Lower leg skin (tissue), 4 donors: ENCODE measurements around the gene HGFAC. TPM values are rescaled to one million over a fixed set of nuclear protein-coding genes. Genes with fewer than 3 reads are reported as not detected.
A peak's percentile ranks its signal among the peaks of the same experiment; 100 is the strongest.

ENCODE experiments used
- DNase-seq, 2 donors: peaks; one replicate each; pipeline ENCODE4 v3.0.0-alpha.2; 2019; ENCODE audit warnings: low spot score in 2 of 2
- H3K4me3 ChIP-seq: fragments of 200-600 bp; sonication (generic); 2 replicates; pipeline ENCODE4 v1.5.1; 2017; ENCODE audit warnings: mild to moderate bottlenecking, low read depth; ENCODE audit not compliant: poor library complexity, severe bottlenecking
- POLR2A ChIP-seq, 2 donors: fragments of 450-650 bp; IDR thresholded peaks; one replicate each; pipeline ENCODE4 v1.6.1; 2016 to 2017; ENCODE audit warnings: antibody characterized with exemption in 2 of 2, mild to moderate bottlenecking in 1 of 2, moderate library complexity in 1 of 2
- WGBS, 2 donors: methylation state at CpG; one replicate each; pipeline ENCODE4 v1.1.5; 2018; 5-methylcytosine and 5-hydroxymethylcytosine counted together
- intact Hi-C: fragments of 100-400 bp; cut with DNase I; formaldehyde crosslinking; loops from one replicate; pipeline ENCODE4 v1.15.0; 2023; ENCODE audit warnings: low total_unique reads
- total RNA-seq, 4 donors: library from RNA; depleted of rRNA; stranded (reverse); fragments of >200 nt; gene quantifications; one replicate each; pipeline ENCODE4 v1.1.0, GENCODE V29; 2016
- TF ChIP-seq, protein P1 (sequence below), 3 donors: fragments of 450-650 bp; IDR thresholded peaks; one replicate each; pipeline ENCODE4 v1.5.1; 2016; ENCODE audit warnings: antibody characterized with exemption in 3 of 3, mild to moderate bottlenecking in 3 of 3, moderate library complexity in 2 of 3

The HGFAC gene
- total RNA-seq, 4 donors from 2014 or later: 0.38 TPM; not detected in 3

DNA sequence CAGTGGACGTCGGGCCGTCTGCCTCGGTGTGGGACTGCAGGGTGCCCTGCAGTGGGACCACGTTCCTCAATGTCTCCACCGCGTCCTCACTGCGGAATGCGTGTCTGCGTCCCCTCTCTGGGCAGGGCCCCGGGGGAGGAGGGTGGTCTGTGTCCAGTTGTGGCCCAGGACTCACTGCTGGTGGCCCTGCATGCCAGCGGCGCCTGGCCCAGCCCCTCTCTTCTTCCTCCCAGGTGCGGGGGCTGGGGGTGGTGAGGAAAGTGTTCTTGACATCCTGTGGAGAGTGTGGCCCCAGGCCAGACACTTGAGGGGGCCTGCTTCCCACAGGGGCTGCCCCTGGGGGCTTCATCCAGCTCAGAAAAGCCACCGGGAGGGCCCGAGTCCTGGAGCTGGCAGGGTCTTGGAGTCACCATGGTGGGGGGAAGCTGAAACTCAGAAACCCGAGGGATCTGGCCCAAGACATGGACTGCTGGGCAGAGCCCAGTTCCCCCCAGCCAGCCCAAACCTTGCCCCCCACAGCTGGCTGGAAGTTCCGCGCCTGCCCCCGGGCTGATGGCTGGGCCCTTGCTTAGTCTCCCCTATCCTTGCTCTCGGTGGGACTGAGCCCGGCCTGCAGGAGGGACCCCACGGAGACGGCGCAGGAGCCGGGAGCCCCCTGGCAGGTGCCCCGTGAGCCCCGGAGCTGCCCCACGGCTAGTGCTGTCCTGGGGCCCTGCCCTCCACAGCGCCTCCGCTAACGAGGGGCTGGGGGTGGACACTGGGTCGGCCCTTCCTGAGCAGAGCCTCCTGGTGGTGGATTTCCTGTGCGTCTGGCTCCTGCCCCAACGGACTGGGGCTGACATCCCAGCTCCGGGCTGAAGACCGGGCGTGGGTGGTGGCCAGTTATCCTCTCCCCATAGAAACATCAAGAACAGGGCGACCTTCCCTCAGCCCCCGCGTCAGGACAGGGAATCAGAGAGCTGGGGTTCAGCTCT lies 24.2 kb downstream of the HGFAC start:
- intact Hi-C loops: no loop called here
- 79 to 84% methylated on average over 28 to 39 of the region's 41 CpGs for WGBS, 2 donors
- H3K4me3 ChIP-seq: no peak overlapping the region
- TF ChIP-seq POLR2A (IDR thresholded peaks at IDR 0.05): no peak
- TF ChIP-seq, protein P1, sequence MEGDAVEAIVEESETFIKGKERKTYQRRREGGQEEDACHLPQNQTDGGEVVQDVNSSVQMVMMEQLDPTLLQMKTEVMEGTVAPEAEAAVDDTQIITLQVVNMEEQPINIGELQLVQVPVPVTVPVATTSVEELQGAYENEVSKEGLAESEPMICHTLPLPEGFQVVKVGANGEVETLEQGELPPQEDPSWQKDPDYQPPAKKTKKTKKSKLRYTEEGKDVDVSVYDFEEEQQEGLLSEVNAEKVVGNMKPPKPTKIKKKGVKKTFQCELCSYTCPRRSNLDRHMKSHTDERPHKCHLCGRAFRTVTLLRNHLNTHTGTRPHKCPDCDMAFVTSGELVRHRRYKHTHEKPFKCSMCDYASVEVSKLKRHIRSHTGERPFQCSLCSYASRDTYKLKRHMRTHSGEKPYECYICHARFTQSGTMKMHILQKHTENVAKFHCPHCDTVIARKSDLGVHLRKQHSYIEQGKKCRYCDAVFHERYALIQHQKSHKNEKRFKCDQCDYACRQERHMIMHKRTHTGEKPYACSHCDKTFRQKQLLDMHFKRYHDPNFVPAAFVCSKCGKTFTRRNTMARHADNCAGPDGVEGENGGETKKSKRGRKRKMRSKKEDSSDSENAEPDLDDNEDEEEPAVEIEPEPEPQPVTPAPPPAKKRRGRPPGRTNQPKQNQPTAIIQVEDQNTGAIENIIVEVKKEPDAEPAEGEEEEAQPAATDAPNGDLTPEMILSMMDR (IDR thresholded peaks at IDR 0.05): no peak
- DNase-seq: no peak

DNA sequence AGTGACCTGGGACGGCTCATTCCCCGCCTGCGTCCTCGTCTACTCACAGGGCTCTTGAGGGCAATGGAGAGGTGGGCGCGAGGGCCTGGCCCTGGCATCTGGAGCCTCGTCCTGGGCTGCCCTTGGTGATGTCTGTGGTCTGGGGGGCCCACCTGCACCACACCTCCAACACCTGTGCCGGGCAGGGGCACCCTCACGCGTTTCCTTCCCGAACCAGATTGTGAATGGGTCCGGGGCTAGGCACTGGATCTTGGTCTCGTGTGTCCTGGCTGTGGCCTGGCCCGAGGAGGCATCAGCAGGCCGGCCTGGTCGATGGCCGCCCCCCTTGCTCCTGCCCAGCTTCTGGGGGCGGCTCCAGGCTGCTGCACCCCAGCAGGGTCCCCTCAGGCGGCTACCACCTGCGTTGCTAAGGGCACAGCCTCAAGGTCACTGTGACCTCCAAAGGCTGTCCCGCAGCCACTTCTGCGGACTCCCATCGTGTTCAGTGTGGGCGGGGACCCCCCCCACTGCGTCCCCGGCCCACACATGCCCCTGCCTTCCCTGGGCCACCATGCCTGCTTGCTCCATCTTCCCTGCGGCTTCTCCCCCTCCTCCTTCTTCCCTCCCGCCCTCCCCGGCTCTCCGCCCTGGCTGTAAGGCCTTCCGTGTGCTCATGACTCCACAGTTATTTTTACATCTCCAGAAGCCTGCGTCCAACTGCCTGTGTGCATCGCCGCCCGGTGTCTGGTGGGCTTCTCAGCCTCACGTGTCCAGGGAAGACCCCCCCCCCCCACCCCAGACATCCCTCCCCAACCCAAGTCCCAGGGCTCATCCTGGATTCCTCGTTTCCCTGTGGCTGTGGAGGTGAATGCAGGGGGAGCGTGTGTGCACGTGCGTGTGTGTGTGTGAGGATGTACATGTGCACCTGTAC lies 25.2 kb downstream of the HGFAC start:
- intact Hi-C loops: no loop called here
- no peak for DNase-seq
- TF ChIP-seq, protein P1 (IDR thresholded peaks at IDR 0.05): no peak
- no peak for TF ChIP-seq POLR2A (IDR thresholded peaks at IDR 0.05)
- H3K4me3 ChIP-seq: no peak overlapping the region
- WGBS, 2 donors: 67 to 69% methylated on average over 33 to 40 of the region's 40 CpGs

DNA sequence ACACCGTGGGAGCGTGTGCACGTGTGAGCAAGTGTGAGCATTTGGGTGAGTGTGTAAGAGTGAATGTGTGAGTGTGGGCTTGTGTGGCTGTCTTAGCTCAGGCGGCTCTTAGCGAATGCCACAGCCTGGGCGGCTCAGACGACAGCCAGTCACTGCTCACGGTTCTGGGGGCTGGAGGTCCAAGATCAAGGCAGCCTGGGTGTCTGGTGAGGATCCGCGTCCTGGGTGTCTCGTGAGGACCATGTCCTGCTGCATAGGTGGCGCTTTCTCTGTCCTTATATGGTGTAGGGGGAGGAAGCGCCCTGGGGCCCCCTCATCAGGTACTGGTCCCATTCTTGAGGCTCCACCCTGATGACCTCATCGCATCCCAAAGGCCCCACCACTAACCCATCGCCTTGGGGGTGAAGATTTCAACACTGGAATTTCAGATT lies 25.8 kb downstream of the HGFAC start:
- intact Hi-C loops: no loop called here
- no peak for DNase-seq
- H3K4me3 ChIP-seq: no peak overlapping the region
- WGBS, 2 donors: 79% methylated on average over 15 of the region's 15 CpGs
- TF ChIP-seq POLR2A (IDR thresholded peaks at IDR 0.05): no peak
- TF ChIP-seq, protein P1 (IDR thresholded peaks at IDR 0.05): no peak

DNA sequence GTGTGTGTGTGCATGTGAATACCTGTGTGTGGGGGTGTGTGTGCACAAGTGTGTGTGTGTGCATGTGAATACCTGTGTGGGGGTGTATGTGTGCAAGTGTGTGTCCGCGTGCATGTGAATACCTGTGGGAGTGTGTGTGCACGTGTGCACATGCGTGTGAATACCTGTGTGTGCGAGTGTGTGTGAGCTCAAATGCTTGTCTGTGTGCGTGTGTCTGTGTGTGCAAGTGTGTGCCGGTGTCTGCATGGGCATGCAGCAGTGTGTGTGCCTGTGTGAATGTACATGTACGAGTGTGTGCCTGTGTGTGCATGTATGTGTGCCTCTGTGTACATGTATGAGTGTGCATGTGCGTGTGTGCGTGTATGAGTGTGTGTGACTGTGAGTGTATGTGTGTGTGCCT lies 26.4 kb downstream of the HGFAC start:
- intact Hi-C loops: no loop called here
- H3K4me3 ChIP-seq: no peak overlapping the region
- WGBS, 2 donors: 87 to 88% methylated on average over 10 of the region's 10 CpGs
- no peak for TF ChIP-seq POLR2A (IDR thresholded peaks at IDR 0.05)
- TF ChIP-seq, protein P1 (IDR thresholded peaks at IDR 0.05): no peak
- DNase-seq: no peak

DNA sequence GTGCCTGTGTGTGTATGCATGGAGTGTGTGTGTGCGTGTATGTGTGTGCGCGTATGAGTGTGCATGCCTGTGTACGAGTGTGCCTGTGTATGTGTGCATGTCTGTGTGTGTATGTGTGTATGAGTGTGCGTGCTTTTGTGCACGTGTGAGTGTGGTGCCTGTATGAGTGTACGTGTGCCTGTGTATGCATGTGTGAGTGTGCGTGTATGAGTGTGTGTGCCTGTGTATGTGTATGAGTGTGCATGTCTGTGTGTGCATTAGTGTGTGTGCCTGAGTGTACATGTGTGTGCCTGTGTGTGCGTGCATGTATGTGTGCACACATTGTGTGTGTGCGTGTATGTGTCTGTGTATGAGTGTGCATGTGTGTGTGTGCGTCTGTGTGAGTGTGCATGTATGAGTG lies 27.0 kb downstream of the HGFAC start:
- no peak for TF ChIP-seq POLR2A (IDR thresholded peaks at IDR 0.05)
- TF ChIP-seq, protein P1 (IDR thresholded peaks at IDR 0.05): peak in 1 of 3 donors; percentile 8
- no peak overlapping the region for H3K4me3 ChIP-seq
- intact Hi-C loops: no loop called here
- 83 to 85% methylated on average over 11 of the region's 11 CpGs for WGBS, 2 donors
- no peak for DNase-seq
